Non-pigmented ciliary epithelial cell (primary cell): ENCODE results near the gene TEAD1.

Experiments
- DNase-seq: peaks from one replicate; pipeline ENCODE4 v3.0.0-alpha.2; 2010; ENCODE audit warnings: low read depth

The TEAD1 gene

DNA sequence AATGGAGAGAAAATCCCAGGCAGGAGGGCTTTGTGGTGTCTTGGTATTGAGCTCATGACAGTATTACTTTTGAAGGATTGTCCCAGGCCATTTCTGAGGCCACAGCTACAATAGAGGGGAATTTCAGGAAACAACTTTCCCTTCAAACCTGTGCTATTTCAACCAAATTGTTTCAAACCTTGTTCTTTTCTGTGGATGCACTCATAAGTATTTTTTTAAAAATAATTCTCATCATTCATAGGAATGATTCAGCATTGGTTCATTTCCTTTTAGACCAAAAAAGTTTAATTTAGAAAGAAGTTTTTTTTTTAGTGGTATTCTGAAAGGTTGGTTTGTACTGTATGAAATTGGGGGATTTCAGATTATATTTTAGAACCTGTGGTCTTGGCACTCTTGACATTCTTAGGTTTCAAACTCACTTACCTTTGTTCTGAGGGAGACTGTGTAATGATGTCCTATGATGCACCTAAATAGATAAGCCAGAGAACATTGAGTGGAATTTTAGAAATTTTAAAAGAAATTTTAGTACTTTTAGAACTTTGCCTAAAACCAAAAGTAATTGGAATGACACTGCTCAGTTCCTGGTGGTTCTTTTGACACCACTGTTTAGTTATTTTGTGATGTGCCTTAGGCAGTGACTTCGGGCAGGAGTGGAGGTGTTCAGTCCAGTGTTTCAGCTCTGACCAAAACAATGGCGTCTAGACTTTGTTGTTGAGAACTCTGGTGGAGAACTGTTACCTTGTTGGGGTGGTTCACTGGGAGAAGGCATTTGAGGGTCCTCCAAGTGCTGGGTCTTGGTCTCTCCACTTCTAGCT is 12.2 kb downstream of the TEAD1 start:
- no peak for DNase-seq

DNA sequence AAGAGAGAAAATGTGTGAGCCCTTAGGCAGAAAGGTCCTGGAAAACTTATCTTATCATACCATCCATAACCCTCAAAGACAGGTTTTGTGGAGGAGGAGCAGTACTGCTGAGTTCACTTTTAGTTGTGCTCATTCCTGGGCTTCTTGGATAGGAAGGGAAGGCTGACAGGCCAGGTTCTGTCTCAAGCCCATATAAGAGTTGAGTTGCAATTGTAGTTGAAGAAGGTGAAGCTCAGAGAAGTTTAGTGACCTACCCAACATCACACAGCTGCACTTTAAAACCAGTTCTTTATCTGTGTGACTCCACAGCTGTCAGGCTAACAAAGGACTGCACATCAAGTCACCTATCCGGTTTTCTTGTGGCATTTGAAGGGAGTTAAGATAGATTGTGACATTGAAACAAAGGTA is 13.0 kb downstream of the TEAD1 start:
- DNase-seq = no peak

DNA sequence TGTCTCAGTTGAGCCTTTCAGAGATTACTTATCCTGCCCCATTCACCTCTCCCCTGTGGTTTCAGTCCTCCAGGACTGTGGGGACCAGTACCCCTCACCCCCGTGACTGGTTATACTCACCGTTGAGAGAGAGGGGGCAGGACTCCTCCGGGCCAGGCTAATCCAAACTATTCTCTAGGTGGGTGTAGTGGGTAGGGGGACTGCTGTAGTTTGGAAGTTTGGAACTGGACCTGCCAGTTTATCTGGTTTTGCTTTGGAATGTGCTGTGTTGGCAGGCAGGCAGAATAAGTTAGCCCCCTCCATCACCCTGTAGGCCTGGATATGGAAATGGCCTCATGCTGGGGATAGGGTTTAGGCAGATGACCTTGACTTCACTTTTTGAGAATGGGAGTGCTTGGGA is 13.5 kb downstream of the TEAD1 start:
- no peak for DNase-seq

DNA sequence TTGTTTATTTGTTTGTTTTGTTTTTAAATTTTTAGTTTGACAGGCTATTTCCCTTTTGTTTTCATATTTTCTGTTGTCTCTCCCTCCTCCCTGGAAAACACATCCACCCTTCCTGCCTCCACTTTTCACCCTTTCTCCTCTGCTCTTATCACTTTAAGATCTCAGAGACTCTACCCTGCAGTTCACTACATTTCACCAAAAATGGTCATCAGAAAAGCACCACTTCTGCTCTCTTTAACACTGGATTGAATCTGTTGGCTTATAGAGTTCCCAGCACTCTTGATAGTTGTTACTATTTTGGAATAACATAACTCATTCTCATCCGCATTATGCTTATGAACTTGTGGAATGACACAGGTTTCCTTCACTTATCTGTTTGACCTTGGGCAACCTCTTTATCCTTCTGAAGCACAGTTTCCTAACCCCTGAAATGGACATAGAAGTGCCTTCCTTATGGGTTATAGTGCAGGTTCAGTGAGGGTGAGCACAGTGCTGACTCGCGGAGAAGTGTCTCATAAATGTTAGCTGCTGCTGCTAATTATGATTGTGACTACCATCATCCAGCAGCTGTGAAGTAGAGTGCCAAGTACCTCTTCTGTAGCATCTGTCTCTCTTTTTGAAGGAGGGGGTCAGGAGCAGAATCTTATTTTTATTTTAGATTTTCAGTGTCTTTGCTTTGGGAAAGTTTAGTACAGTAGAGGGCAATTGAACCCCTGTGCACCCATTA is 15.0 kb downstream of the TEAD1 start:
- no peak for DNase-seq

DNA sequence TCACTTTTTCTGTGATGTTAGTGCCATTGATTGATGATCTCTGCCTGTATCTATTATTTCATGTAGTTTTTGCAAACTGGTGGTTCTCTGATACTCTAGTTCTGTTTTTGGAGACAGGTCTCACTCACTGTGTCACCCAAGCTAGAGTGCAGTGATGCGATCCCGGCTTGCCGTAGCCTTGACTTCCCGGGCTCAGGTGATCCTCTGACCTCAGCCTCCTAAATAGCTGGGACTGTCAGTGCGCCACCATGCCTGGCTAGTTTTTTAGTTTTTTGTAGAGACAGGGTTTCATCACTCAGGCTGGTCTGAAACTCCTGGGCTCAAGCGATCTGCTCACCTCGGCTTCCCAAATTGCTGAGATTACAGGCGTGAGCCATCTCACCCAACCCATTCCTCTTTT is 16.4 kb downstream of the TEAD1 start:
- DNase-seq = no peak

DNA sequence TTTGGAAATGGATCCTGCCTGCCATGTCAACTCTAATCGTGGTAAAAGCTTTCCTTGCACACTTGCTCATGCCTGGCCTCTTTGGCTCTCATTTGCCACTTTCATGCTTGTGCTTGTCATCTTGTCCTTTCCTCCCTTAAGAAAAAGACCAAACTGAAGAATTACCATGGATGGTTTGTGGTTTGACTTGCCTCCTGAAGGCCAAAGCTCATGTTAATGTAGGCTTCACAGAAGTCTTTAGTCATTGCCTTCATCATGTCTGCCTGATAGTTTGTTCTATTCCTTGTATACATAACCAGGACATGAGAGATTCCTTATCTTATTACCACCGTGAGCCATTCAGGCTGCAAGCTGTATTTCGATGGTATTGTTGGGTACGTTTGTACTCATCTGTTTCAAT is 17.3 kb downstream of the TEAD1 start:
- DNase-seq = no peak

DNA sequence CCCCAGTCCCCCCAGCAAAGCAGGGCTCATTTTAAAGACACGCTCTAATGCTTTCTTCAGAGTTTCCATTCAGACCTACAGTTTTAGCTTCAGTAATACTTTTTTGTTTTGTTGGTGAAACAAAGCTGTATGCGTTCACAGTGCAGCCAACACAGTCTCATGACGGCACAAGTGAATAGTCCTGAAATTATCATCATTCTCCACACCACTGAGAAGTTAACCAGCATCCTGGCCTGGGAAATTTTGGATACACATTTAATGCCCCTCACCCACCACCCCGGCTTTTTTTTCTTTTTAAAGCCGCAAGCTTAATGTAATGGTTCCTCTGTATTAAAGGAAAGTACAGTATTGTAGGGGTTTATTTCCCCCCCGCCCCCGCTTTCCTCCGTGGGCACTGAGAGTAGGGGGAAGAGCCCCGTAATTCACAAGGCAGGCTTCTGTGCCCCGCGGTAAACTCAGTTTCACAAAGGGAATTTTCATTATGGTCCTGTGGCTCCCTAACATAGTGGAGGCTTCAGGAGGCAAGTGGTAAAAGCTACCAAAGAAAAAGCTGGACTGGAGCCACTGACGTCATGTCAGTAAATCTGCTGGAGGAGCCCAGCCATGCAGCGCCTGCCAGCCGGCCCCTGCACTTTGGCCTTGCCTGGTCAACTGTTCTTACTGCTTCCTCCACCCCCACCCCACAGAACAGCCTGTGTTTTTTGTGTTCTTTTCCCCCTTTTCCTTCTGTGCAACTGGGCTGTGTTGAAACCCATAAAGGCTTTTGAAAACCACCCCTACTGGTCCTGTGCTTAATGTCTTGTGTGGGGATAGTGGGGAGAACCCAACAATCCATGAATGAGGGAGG is 18.2 kb downstream of the TEAD1 start:
- peak; percentile 68 for DNase-seq

DNA sequence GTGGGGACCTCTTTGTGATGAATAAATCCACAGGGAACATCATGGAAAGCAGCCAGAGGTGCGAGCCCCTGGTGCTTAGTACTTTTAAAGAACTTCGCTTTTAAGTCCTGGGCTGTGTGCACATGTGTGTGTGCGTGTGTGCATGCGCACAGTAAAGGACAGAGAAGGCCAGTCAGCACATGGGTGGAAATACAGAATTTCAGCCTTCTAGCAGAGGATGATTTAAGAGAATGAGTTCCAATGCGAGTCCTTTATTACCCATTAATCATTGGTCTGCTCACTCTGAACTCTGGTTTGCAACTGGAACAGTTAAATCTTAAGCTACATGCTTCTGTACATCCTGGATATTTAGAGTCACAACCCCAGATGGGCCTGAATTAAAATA is 18.9 kb downstream of the TEAD1 start:
- no peak for DNase-seq

DNA sequence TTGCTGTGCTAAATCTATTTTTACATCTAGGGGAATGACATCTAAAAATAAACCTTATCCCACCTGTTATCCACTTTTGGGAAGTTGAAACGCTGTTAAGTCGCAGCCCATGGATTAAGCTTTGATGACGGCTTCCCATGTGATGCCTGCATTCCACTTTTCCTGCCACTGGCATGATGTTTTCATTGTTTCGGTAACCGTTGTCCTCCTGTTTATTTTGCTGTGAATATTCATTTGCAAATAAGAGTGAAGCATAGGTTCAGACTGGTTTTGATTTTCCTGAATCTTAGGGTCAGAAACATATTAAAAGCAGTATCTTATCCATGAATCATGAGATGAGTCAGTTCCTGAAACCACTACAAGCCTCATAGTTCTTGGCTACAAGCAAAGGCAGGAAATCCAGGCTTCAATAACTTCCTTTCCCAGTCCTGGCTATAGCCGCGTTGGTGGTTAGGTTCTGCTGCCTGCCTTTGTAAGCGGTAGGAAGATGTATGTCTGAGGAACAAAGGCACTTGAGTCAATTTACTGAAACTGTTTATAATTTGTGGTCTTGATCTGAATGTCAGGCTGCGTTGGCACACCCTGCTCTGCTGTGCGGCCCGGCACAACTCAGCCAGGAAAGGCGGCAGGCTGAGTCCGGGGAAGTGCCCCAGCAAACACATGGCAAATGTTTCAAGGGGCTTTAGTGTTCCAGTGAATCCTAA is 19.4 kb downstream of the TEAD1 start:
- peak; percentile 96 for DNase-seq

DNA sequence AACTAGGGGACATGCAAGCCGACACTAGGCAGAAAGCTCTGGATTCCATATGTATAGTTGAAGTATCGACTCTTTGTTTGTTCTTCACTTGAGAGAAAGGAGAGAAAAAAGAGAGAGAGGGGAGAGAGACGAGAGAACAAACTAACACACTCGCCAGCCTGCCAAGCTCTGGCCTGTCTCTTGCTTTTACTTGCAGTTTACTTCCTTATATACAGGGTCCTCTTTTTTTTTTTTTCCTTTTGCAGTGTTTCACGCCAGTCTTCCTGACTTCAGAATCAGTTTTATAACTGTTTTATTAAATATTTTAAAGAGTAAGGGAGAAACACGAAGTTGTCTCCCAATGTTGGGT is 19.9 kb downstream of the TEAD1 start:
- DNase-seq = no peak

DNA sequence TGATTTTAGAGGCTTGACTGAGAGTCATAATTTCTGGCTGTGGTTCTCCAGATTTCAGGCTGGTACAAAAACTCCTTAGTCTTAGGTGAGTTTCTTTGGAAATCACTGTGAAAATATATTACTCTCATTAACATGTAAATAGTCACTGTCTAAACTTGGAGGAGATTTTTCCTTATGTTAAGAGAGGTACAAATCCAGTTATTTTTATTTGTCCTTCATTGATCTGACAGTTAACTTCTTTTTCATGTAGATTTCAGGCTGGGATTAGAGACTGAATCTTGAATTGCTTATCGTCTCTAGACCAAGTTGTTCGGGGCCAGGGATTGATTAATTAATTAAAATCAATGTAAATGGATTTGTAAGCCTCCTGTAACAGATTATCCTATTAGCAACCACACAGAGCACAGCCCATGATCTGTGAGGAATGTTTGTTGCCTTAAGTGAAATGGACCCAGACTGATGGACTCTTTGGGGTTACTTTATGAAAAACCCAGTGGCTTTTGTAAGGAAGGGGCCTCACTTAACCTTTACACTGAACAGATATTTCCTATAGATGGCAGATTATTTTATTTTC is 21.1 kb downstream of the TEAD1 start:
- no peak for DNase-seq

DNA sequence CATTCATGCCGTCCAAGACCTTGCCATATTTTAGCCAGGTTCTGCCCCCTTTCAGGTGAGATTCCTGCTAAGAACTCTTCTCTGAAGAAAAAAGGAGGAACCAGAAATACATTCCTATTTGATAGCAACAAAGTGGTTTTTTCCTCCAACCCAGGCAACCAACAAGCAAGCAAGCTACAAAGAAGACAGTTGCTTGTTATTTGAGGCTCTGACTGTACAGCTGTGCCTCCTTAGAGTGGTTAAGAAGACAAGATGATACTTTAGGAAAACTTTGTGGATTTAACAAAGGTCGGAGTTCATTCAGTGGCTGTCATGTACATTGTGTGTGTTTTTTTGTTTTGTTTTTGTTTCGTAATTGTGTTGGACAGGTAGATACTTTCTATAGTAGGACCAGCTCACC is 21.7 kb downstream of the TEAD1 start:
- no peak for DNase-seq

DNA sequence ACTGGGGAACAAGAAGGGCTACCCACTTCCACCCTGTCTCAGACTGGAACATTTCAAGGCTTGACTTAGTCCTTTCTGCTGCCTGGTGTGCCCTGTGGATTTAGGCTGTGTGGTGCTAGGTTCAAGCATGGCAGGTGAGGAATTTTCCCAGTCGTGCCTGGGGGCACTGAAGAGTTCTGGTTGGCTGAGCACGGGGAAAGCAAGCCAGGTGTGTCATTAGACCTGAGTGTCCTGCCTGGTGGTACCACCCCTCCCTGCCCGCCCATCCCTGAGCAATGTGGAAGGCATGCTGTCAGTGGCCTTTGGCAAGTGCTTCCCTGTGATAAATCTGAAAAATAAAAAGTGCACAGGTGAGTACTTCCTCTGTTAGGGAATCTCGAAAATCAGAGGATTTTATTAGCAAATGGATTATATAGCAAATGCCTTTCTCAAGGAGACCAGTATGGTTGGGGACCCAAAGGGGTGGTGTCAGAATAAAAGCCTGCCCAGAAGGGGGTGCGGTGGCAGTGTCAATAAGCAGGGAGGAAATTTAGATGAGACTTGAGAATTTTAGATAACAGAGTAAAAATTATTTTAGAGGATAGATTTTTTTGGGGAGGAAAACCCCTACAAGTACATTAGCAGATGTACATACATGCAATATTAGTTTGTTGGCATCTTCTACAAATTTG is 22.8 kb downstream of the TEAD1 start:
- no peak for DNase-seq

DNA sequence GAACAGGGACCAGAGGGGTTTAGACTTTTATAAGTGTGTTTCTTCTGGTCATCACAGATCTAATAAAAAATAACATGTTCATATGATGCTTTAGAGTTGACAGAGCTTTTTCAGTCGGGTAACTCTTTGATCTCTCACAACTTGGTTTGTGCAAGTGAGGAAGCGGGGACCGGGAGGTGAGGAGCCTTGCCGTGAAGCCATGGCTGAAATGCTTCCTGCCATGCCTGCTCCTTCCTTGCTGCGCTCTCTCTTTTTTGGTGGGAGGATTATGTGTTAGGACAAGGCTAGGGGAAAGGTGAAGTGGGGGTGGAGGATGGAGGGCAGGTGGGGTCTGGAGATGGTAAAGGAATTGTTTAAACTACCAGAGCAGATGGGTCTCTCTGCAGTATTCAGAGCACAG is 23.8 kb downstream of the TEAD1 start:
- DNase-seq = no peak

DNA sequence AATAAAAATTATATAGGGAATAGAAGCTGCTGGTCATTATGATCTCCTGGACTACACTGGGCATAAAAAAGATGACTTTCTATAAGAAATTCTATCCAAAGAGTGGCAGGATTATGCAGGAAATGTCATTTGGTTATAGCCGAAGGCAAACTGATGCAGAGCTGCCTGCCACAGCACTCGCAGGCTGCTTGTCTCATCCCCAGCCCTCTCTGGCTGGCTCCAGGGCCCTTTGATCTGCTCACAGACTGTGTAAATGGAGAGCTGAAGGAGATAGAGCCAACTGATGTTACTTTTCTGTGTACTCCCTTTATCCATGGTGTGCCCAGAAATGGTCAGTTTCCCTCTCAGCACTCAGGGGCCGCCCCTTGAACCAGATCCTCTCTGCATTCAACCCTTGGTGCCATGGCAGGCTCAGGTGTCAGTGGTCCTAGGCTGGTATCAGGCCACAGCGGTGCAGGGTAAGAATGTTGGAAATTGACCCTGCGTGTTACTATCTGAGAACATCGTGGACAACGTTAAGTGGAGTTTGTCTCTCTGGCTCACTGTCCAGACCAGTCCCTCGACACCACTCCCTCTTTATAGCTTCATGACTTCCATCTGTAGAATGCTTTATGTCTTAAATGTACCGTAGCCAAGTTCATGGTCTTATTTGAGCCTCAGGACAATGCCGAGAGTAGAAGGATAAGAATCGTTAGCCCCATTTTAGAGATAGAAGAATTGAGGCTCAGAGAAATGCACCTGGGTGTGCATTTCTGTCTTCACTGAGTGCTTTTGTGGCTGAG is 27.8 kb downstream of the TEAD1 start:
- DNase-seq = no peak

DNA sequence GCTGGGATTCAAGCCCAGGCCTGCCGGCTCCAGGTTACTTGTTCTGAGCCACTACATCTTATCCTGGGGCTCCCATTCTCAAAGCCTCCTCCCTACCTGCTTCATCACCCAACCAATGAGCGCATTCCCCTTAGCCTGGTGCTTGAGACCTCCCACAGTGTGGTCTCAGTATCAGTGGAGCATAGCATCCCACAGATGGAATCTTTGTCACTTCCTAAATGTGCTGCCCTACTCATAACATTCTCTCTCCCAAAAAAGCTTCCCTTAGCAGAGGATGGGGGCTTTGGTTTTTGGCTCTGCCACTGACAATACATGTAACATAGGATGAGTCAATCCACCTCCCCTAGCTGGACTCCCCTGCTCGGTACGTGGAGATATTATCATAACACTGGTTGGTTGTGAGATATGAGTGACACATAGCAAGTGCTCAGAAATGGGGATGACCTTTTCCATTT is 28.8 kb downstream of the TEAD1 start:
- no peak for DNase-seq

DNA sequence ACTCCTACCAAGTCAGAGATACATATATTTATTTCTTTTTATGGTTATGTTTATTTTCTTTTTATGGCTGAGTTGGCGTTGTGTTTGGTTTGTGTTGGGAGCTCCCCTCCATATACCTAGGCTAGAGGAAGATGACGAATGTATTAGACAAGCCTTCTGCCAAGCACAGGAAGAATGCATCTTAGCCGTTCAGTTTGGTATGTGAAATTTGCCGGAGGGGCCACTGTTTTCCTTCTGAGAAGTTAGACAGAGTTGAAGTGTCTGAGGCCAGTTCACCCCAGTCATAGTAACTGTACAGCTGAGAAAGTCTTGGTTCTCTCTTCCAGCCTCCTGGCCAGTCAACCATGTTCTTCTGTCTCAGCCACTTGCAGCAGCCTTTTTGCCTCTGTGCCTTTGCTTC is 29.8 kb downstream of the TEAD1 start:
- DNase-seq = no peak

DNA sequence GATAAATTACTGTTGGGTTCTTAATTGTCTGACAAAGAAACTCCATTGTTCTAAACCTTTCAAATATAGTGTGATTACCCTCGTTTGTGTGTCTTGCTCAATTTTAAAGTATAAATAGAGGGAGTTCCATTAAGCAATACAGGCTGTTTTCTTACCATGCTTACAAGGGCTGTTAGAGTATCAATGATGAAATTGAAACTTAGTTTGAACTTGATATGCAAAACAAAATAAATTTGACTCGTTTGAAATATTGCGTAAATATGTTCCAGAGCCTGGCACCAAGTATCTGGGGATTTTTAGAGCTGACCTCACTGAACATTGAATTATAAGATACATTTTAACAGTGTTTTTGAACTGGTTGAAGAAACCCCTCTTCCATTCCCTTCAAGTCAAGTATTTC is 31.7 kb downstream of the TEAD1 start:
- DNase-seq = no peak

DNA sequence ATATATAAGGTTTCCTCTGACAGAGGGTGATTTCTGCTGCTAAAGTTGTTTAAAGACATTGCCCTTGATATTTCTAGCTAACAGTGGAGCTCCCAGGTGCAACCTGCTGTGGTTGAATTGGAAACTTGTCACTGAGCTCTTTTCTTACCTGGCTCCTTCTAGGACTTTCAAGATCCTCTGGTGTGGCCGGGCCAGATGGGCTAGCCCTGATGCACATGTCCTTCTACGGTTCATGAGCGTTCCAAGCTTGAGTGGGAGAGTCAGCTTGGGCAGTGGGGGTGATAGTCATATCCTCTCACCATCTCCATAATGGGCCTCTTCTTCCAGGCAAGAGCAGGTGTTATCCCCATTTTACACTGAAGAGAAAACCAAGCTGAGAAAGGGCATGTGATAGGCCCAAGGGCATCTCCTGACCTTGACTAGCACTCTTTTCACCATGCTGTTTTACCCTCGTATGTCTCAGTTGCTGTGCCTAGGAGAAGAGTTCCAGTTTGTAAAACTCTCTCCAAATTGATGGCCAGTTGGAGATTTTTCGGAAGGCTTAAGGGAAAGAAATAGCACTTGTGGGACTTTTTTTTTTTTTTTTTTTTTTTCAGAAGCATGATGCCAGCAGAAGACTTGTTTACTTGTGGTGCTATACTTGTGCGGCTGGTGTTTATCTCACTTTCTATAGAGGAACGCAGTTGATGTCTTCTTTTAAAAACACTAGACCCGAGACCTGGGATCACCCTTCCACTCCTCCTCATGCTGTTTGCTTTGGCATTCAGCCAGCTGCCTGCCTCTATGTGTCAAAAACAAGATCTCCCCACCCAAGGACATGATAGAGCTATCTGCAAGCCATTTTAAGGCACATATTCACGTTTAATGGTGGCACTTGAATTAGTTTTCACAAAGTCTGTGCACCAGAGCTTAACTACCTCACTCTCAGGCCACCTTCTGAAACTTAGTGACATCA is 32.6 kb downstream of the TEAD1 start:
- DNase-seq = no peak
